Measurements from ENCODE around the gene KIAA0753.

DNA sequence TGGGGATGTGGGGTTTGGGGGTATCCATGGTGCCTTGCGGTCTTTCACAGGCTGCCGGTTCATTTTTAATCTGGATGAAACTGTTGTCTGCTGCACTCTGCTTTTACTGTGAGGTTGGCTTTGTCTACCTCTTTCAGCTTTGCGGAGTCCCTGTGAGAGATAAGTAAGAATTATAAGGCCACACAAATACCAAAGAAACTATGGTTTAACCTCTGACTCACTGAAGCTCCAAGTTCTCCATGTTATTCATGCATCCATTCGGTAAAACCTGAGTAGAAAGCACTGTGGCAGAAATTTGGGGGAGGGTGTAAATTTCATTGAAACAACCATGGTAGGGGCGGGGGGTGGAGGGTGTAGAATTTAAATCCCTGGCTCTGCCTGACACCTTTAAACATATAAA is 30.5 kb downstream of the KIAA0753 start:
- TF ChIP-seq POLR2A (IDR thresholded peaks at IDR 0.05) = no peak
- TF ChIP-seq, protein P1, sequence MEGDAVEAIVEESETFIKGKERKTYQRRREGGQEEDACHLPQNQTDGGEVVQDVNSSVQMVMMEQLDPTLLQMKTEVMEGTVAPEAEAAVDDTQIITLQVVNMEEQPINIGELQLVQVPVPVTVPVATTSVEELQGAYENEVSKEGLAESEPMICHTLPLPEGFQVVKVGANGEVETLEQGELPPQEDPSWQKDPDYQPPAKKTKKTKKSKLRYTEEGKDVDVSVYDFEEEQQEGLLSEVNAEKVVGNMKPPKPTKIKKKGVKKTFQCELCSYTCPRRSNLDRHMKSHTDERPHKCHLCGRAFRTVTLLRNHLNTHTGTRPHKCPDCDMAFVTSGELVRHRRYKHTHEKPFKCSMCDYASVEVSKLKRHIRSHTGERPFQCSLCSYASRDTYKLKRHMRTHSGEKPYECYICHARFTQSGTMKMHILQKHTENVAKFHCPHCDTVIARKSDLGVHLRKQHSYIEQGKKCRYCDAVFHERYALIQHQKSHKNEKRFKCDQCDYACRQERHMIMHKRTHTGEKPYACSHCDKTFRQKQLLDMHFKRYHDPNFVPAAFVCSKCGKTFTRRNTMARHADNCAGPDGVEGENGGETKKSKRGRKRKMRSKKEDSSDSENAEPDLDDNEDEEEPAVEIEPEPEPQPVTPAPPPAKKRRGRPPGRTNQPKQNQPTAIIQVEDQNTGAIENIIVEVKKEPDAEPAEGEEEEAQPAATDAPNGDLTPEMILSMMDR (IDR thresholded peaks at IDR 0.05) = no peak

Data from lower leg skin (tissue), 3 donors.